Tibial nerve (tissue), 4 donors: Measurements from ENCODE around the gene RBM25.

Experiments used
- EP300 ChIP-seq, 2 donors: sonication (generic); formaldehyde crosslinking; IDR thresholded peaks; one replicate each; pipeline ENCODE4 v1.6.1; 2017; ENCODE audit warnings: antibody characterized with exemption in 2 of 2, mild to moderate bottlenecking in 1 of 2
- POLR2A ChIP-seq, 2 donors: fragments of 450-650 bp; IDR thresholded peaks; one replicate each; pipeline ENCODE4 v1.6.1; 2017; ENCODE audit warnings: antibody characterized with exemption in 2 of 2, mild to moderate bottlenecking in 2 of 2, moderate library complexity in 2 of 2
- TF ChIP-seq, protein P1 (sequence below), 5 experiments: fragments of 200-600 bp in 3 of 5; fragments of 450-650 bp in 2 of 5; sonication (generic) in 3 of 5; IDR thresholded peaks; one replicate each; pipeline ENCODE4 v1.5.1; 2016 to 2019; ENCODE audit warnings: antibody characterized with exemption in 5 of 5, mild to moderate bottlenecking in 3 of 5, moderate library complexity in 2 of 5

DNA sequence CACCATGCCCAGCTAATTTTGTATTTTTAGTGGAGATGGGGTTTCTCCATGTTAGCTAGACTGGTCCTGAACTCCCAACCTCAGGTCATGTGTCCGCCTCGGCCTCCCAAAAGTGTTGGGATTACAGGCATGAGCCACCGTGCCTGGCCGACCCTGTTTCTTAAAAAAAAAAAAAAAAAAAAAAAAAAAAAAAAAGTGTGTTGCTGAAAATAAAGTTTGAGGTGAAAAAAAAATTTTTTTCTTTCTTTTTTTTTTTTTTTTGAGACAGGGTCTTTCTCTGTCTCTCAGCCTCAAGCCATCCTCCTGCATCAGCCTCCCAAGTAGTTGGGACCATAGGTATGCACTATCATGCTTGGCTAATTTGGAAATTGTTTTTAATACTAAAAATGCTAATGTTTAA lies 11.3 kb downstream of the RBM25 start:
- no peak for TF ChIP-seq POLR2A (IDR thresholded peaks at IDR 0.05)
- TF ChIP-seq, protein P1, sequence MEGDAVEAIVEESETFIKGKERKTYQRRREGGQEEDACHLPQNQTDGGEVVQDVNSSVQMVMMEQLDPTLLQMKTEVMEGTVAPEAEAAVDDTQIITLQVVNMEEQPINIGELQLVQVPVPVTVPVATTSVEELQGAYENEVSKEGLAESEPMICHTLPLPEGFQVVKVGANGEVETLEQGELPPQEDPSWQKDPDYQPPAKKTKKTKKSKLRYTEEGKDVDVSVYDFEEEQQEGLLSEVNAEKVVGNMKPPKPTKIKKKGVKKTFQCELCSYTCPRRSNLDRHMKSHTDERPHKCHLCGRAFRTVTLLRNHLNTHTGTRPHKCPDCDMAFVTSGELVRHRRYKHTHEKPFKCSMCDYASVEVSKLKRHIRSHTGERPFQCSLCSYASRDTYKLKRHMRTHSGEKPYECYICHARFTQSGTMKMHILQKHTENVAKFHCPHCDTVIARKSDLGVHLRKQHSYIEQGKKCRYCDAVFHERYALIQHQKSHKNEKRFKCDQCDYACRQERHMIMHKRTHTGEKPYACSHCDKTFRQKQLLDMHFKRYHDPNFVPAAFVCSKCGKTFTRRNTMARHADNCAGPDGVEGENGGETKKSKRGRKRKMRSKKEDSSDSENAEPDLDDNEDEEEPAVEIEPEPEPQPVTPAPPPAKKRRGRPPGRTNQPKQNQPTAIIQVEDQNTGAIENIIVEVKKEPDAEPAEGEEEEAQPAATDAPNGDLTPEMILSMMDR (IDR thresholded peaks at IDR 0.05): no peak
- TF ChIP-seq EP300 (IDR thresholded peaks at IDR 0.05): no peak
